Measurements from ENCODE around the gene AFG3L2. TPM values are rescaled to one million over a fixed set of nuclear protein-coding genes. Genes with fewer than 3 reads are reported as not detected.
A peak's percentile ranks its signal among the peaks of the same experiment; 100 is the strongest.

The AFG3L2 gene
- total RNA-seq, 4 donors from 2014 or later: 39.8 to 47.7 (median 41.7) TPM

DNA sequence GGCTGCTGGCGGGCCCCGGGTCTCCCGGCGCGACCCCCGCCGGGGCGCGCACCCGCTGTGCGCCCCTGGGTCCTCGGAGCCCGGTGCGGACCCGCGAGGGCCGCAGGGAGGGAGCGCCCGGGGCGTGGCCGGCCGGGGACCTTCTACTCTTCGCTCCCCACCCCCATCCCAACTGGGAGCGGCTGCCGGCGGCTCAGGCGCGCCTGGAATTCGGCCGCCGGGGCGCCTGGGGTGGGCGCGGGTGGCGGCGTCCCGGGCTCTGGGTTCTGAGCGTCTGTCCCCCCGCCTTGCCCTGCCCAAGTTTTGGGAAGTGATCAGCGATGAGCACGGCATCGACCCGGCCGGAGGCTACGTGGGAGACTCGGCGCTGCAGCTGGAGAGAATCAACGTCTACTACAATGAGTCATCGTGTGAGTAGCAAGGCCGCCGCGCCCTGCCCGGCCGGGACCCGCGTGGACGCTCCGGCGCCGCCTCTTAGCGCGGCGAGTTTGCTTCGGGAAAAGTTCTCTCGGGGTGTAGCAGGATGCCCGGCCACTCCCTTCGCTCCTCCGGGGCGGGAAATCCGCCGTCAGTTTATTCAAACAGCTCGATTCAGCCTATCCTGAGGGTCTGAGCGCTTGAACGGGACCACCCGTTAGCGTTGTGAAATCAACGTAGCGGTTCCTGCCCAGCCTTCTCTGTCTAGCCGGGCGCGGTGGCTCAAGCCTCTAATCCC is 68.5 kb downstream of the AFG3L2 start:
- Histone ChIP-seq H3K4me1 (peaks cover 25 to 68% (median 63%) of the 10 kb centered on the region in 4 donors), H3K9me3 (peaks cover 0 to 7% (median 4%) of the 10 kb centered on the region in 4 donors), H3K27ac (replicated peaks in 1 of 4) (peak overlapping the region; percentile 98 to 100 (median 100)), H3K4me3 (peak overlapping the region; percentile 78 to 99 (median 86)), H3K36me3 (peaks cover 15 to 32% (median 23%) of the 10 kb centered on the region in 4 donors), H3K27me3 (no peaks in the 10 kb centered on the region)
- TF ChIP-seq EP300 (IDR thresholded peaks at IDR 0.05) (no peak), POLR2AphosphoS5 (IDR thresholded peaks at IDR 0.05) (peak; percentile 88 to 94), POLR2A (IDR thresholded peaks at IDR 0.05; ENCODE audit: low read depth) (peak; percentile 65)
- TF ChIP-seq, protein P1, sequence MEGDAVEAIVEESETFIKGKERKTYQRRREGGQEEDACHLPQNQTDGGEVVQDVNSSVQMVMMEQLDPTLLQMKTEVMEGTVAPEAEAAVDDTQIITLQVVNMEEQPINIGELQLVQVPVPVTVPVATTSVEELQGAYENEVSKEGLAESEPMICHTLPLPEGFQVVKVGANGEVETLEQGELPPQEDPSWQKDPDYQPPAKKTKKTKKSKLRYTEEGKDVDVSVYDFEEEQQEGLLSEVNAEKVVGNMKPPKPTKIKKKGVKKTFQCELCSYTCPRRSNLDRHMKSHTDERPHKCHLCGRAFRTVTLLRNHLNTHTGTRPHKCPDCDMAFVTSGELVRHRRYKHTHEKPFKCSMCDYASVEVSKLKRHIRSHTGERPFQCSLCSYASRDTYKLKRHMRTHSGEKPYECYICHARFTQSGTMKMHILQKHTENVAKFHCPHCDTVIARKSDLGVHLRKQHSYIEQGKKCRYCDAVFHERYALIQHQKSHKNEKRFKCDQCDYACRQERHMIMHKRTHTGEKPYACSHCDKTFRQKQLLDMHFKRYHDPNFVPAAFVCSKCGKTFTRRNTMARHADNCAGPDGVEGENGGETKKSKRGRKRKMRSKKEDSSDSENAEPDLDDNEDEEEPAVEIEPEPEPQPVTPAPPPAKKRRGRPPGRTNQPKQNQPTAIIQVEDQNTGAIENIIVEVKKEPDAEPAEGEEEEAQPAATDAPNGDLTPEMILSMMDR (IDR thresholded peaks at IDR 0.05): no peak
- under 1% methylated on average over 34 of the region's 81 CpGs for WGBS
- intact Hi-C loops (cut with DNase I): loop anchor here (10.0 kb wide), 1 partner anchor 636 kb away; the partner anchor contains the start of gene SEH1L
- DNase-seq (ENCODE audit: extremely low spot score): peak; percentile 97

DNA sequence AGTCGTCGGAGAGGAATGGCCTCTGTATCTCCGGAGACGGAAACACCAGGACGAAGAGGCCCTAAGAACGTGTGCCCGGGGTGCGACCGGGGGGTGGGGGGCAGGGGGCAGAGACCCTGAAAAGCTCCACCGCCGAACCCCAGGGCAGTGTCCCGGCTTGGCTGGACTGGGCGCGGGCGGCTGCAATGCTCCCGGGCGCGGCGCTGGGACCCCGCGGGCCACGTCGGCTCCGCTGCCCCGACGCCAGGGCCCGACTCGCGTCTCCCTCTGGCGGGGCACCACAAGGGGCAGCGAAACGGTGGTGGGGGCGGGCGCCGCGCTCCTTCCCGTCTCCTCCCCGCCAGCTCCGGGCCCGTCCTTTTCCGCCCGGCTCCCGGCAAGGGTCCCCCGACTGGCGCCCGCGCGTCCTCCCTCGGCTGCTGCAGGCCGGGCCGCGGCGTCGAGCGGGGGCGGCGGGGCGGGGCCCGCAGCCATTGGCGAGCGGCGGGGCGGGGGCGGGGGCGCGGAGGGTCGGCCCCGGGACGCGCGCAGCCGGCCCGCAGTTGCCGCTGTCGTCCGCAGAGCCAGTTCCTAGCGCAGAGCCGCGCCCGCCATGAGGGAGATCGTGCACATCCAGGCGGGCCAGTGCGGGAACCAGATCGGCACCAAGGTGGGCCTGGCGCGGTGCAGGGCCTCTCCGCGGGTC is 69.2 kb downstream of the AFG3L2 start, which contains the start of gene TUBB6:
Gene TUBB6, plus strand, starts transcription at position 541 of the 685 bp plus-strand sequence. Its CDS starts 52 bp downstream, at position 593.
- Histone ChIP-seq H3K9me3 (peaks cover 0 to 7% (median 4%) of the 10 kb centered on the region in 4 donors), H3K36me3 (peaks cover 15 to 25% (median 20%) of the 10 kb centered on the region in 4 donors), H3K4me1 (peaks cover 19 to 61% (median 56%) of the 10 kb centered on the region in 4 donors), H3K27ac (replicated peaks in 1 of 4) (peak within 1 kb of the TSS; percentile 98 to 100 (median 100)), H3K4me3 (peak within 1 kb of the TSS; percentile 78 to 99 (median 86)), H3K27me3 (no peaks in the 10 kb centered on the region)
- intact Hi-C loops (cut with DNase I): loop anchor here (1.0 to 10.0 kb wide), 2 partner anchors 34 to 637 kb away; partner anchors contain the start of gene SEH1L
- no peak for TF ChIP-seq EP300 (IDR thresholded peaks at IDR 0.05)
- TF ChIP-seq, protein P1 (IDR thresholded peaks at IDR 0.05): peak in 1 of 3 experiments; percentile 10
- peak; percentile 33 for TF ChIP-seq POLR2A (IDR thresholded peaks at IDR 0.05; ENCODE audit: low read depth)
- TF ChIP-seq POLR2AphosphoS5 (IDR thresholded peaks at IDR 0.05): peak; percentile 61 to 83
- no peak for DNase-seq (ENCODE audit: extremely low spot score)
- WGBS: 0% methylated on average over 1 of the region's 88 CpGs

DNA sequence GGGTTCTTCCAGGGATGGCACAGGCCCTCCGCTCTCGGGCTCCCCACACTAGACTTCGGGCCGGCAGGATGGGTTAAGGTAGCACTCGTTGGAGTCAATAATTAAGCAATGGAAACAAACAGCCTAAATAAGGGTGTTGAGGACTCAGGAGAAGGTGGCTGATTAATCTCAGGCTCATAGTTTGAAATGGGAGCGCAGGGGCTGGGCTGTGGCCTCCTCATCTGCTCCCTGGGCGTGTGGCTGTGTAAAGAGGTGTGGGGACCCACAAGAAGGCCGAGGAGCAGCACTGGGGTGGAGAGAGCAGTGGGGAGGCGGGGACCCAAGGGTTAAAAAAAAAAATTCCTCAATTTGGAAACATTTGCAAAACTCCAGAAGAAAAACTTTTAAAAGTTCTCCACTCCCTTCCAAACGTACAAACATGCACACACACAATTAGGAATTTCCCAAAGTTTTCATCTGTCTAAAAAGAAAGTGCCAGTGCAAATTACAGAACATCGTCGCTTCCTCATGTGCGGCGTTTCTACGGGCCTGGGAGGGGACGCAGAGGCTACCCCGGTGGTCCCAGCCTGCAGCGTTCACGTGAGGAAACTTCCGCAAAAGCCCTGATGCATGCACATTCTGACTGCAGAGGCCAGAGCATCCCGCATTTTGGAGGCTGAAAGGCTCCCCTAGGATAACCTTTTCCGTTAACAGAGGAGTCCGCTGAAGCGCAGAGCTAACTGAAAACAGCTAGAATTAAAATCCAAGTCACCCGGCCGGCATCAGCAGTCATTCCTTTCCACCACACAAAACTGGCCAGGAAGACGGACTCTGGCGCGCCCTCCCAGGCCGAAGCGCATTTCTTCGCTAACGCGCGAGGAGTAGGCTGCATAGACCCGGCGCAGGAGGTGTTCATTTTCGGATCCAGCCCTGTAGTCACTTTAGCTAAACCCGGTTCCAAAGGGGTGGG is 70.0 kb downstream of the AFG3L2 start:
- peaks cover 0 to 2% (median 0%) of the 10 kb centered on the region in 4 donors for H3K9me3 ChIP-seq
- H3K4me1 ChIP-seq: peaks cover 19 to 56% (median 56%) of the 10 kb centered on the region in 4 donors
- peaks cover 11 to 17% (median 14%) of the 10 kb centered on the region in 4 donors for H3K36me3 ChIP-seq
- peak; percentile 56 to 62 for TF ChIP-seq POLR2AphosphoS5 (IDR thresholded peaks at IDR 0.05)
- no peak for TF ChIP-seq EP300 (IDR thresholded peaks at IDR 0.05)
- TF ChIP-seq, protein P1 (IDR thresholded peaks at IDR 0.05): peak in 1 of 3 experiments; percentile 22
- peak overlapping the region; percentile 98 to 100 (median 100) for H3K27ac ChIP-seq (replicated peaks in 1 of 4)
- no peak for DNase-seq (ENCODE audit: extremely low spot score)
- peak overlapping the region; percentile 78 to 99 (median 86) for H3K4me3 ChIP-seq
- intact Hi-C loops (cut with DNase I): loop anchor here (1.0 to 10.0 kb wide), 2 partner anchors 33 to 638 kb away; partner anchors contain the start of gene SEH1L
- WGBS: 17% methylated on average over 33 of the region's 39 CpGs
- no peaks in the 10 kb centered on the region for H3K27me3 ChIP-seq

Measured in esophagus muscularis mucosa (tissue), 4 donors.